ENCODE data around the gene PIK3C2G. TPM values are rescaled to one million over a fixed set of nuclear protein-coding genes. Genes with fewer than 3 reads are reported as not detected.

The PIK3C2G gene
- total and polyA plus RNA-seq, 4 donors, result 0.11 to 4.8 (median 0.74) TPM; not detected in 1

DNA sequence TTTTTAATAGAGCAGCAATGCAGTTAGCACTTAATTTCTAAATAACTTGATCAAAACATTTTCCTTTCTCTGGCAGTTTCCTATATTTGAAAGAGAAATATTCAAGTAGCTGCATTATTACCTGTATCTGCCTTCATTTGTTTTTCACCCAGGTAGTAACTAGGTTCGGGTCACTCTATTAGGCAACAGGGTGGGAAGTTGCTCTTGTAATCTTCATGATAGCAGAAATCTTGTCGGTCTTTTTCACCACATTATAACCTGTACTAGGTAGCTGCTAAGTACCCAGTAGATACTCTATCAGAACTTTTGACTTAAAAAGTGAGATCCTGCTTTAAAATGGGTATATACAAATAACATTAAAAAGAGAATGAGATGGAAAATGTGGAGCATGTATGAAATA lies 2.4 kb upstream of the PIK3C2G start:
- Histone ChIP-seq H3K27ac (ENCODE audit: low read depth in 1 of 2, low read length in 1 of 2) (no peak overlapping the region), H3K36me3 (ENCODE audit: control insufficient read depth in 4 of 4, insufficient read depth in 4 of 4, low read length in 4 of 4) (no peaks in the 10 kb centered on the region), H3K4me3 (no peak overlapping the region), H3K9me3 (ENCODE audit: control insufficient read depth in 4 of 4, insufficient read depth in 3 of 4, low read length in 3 of 4) (no peaks in the 10 kb centered on the region), H3K9ac (ENCODE audit: insufficient read depth in 1 of 2, low read length in 2 of 2) (no peak overlapping the region), H3K27me3 (ENCODE audit: control insufficient read depth in 3 of 3, insufficient read depth in 3 of 3, low read length in 2 of 3) (no peaks in the 10 kb centered on the region), H3K4me1 (ENCODE audit: control insufficient read depth in 5 of 5, insufficient read depth in 5 of 5, low read length in 5 of 5) (no peaks in the 10 kb centered on the region)
- ATAC-seq (ENCODE audit: insufficient read depth, low FRiP score), result no peak
- no peak for DNase-seq
- WGBS, 2 donors, result 81 to 86% methylated on average over 2 of the region's 2 CpGs
- TF ChIP-seq CTCF (IDR thresholded peaks at IDR 0.05; ENCODE audit: control extremely low read depth, extremely low read depth), result no peak

DNA sequence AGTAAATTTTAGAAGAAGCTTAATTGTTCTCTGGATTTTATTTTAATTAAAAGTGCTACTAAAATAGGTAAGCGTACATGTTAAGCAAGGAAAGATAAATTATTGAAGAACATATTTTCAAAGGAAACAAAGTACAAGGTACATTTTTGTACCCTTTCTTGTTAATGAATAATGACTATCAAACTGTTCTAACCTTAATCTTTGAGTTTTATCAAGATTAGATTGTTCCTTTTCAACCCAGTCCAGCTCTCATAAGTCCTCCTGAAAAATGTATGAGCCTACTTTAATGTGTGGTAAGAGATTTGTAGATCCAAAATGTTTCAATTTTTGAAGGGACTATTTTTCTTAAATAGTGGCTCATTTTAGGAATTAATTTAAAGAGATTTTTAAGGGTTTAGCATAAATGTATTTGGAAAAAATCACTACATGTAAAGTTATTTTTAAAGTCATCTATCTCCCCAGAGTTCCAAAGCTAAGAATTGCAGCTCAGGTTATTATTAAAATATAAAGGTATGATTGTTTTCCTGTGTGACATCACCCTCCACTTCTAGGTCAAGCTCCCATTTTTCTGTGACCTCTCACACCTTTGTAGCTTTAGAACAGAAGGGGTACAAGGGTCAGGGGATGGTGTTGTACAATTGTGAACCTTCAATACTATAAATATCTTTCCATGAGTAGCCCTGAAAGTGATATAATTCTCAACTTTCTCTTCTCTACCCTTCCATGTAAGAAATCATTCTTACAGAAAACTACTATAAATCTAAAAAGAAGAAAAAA lies 1.2 kb upstream of the PIK3C2G start:
- ATAC-seq (ENCODE audit: insufficient read depth, low FRiP score), result no peak
- DNase-seq, result peak in 1 of 3 donors; percentile 30
- 88% methylated on average over 1 of the region's 1 CpG for WGBS, 2 donors
- no peak overlapping the region for H3K4me3 ChIP-seq
- H3K9me3 ChIP-seq (ENCODE audit: control insufficient read depth in 4 of 4, insufficient read depth in 3 of 4, low read length in 3 of 4), result no peaks in the 10 kb centered on the region
- H3K4me1 ChIP-seq (ENCODE audit: control insufficient read depth in 5 of 5, insufficient read depth in 5 of 5, low read length in 5 of 5), result no peaks in the 10 kb centered on the region
- no peak for TF ChIP-seq CTCF (IDR thresholded peaks at IDR 0.05; ENCODE audit: control extremely low read depth, extremely low read depth)
- no peaks in the 10 kb centered on the region for H3K36me3 ChIP-seq (ENCODE audit: control insufficient read depth in 4 of 4, insufficient read depth in 4 of 4, low read length in 4 of 4)
- H3K9ac ChIP-seq (ENCODE audit: insufficient read depth in 1 of 2, low read length in 2 of 2), result no peak overlapping the region
- no peaks in the 10 kb centered on the region for H3K27me3 ChIP-seq (ENCODE audit: control insufficient read depth in 3 of 3, insufficient read depth in 3 of 3, low read length in 2 of 3)
- H3K27ac ChIP-seq (ENCODE audit: low read depth in 1 of 2, low read length in 1 of 2), result no peak overlapping the region

DNA sequence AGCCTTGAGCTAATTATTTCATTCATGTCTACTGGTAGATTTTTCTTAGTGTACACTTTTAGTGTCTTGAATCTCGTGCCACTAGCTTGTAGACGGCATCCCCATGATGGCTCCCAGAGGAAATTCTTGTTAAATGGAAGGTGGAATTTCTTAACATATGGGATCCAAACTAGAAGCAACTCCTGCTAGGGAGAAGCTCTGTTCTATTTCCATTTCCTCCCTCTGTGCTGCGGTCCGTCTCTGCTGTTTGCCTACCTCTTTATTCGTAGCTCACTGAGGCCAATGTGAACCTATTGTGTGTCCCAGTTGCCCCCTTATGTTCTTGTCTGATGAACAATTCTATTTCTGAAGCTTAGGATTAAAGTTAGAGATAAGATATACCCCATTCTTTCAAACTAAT lies 588 bp downstream of the PIK3C2G start:
- Histone ChIP-seq H3K9me3 (ENCODE audit: control insufficient read depth in 4 of 4, insufficient read depth in 3 of 4, low read length in 3 of 4) (no peaks in the 10 kb centered on the region), H3K9ac (ENCODE audit: insufficient read depth in 1 of 2, low read length in 2 of 2) (peak overlapping the region in 1 of 2 donors; percentile 27), H3K27me3 (ENCODE audit: control insufficient read depth in 3 of 3, insufficient read depth in 3 of 3, low read length in 2 of 3) (no peaks in the 10 kb centered on the region), H3K4me1 (ENCODE audit: control insufficient read depth in 5 of 5, insufficient read depth in 5 of 5, low read length in 5 of 5) (no peaks in the 10 kb centered on the region), H3K36me3 (ENCODE audit: control insufficient read depth in 4 of 4, insufficient read depth in 4 of 4, low read length in 4 of 4) (no peaks in the 10 kb centered on the region), H3K4me3 (no peak overlapping the region), H3K27ac (ENCODE audit: low read depth in 1 of 2, low read length in 1 of 2) (no peak overlapping the region)
- no peak for ATAC-seq (ENCODE audit: insufficient read depth, low FRiP score)
- TF ChIP-seq CTCF (IDR thresholded peaks at IDR 0.05; ENCODE audit: control extremely low read depth, extremely low read depth), result no peak
- WGBS, 2 donors, result 73 to 82% methylated on average over 5 of the region's 5 CpGs
- DNase-seq, result no peak

All from lung (tissue), 12 donors.